Measurements from ENCODE around the gene CORO2A.

- TF ChIP-seq CTCF (IDR thresholded peaks at IDR 0.05; ENCODE audit: low read depth, low read length, poor library complexity, severe bottlenecking), result no peak
- no peak for TF ChIP-seq EZH2phosphoT487 (IDR thresholded peaks at IDR 0.05; ENCODE audit: borderline replicate concordance, low read length)
Observed at GRCh38 chr9:98147582-98147981, 44.9 kb downstream of the CORO2A start.
